Neural cell (in vitro differentiated cells): ENCODE results near the gene SHPK. TPM values are rescaled to one million over a fixed set of nuclear protein-coding genes. Genes with fewer than 3 reads are reported as not detected.

Source experiments
- H2AFZ ChIP-seq: fragments of 200-600, 300-800 bp; sonication (generic), shearing (Covaris generic); 2 replicates; pipeline ENCODE4 v1.6.0; 2014; ENCODE audit warnings: low read depth, mild to moderate bottlenecking, antibody characterized with exemption, low read length, moderate library complexity
- H3F3A ChIP-seq: fragments of 200-600 bp; shearing (Covaris generic); 2 replicates; pipeline ENCODE4 v1.6.1; 2016; ENCODE audit warnings: mild to moderate bottlenecking, moderate library complexity, mixed read lengths, antibody characterized with exemption, low read length; ENCODE audit not compliant: insufficient read depth, poor library complexity, severe bottlenecking
- H3K27ac ChIP-seq: fragments of 200-600, 300-800 bp; sonication (generic), shearing (Covaris generic); 2 replicates; pipeline ENCODE4 v1.5.1; 2014; ENCODE audit warnings: mild to moderate bottlenecking, low read length, moderate library complexity
- H3K27me3 ChIP-seq: fragments of 300-800, 200-600 bp; sonication (generic), shearing (Covaris generic); 2 replicates; pipeline ENCODE4 v1.6.0; 2014; ENCODE audit warnings: mild to moderate bottlenecking, low read depth, low read length, moderate library complexity; ENCODE audit not compliant: insufficient read depth
- H3K36me3 ChIP-seq: fragments of 300-800, 200-600 bp; sonication (generic), shearing (Covaris generic); 2 replicates; pipeline ENCODE4 v1.5.1; 2014; ENCODE audit warnings: mild to moderate bottlenecking, antibody characterized with exemption, low read length, moderate library complexity; ENCODE audit not compliant: insufficient read depth
- H3K4me2 ChIP-seq: fragments of 300-800, 200-600 bp; sonication (generic), shearing (Covaris generic); 2 replicates; pipeline ENCODE4 v1.6.0; 2014; ENCODE audit warnings: mild to moderate bottlenecking, low read length
- H3K4me3 ChIP-seq: fragments of 300-800, 200-600 bp; sonication (generic), shearing (Covaris generic); 2 replicates; pipeline ENCODE4 v1.5.1; 2014; ENCODE audit warnings: mild to moderate bottlenecking, low read length, moderate library complexity
- H3K79me2 ChIP-seq: fragments of 200-600 bp; shearing (Covaris generic); replicated peaks from 2 replicates; pipeline ENCODE4 v1.6.0; 2014; ENCODE audit warnings: mild to moderate bottlenecking, low read length, moderate library complexity; ENCODE audit not compliant: insufficient read depth
- H3K9ac ChIP-seq: fragments of 300-800, 200-600 bp; sonication (generic), shearing (Covaris generic); 2 replicates; pipeline ENCODE4 v1.6.1; 2016; ENCODE audit warnings: mild to moderate bottlenecking, low read length, mixed read lengths
- H3K9me2 ChIP-seq: fragments of 200-600 bp; shearing (Covaris generic); 2 replicates; pipeline ENCODE4 v1.6.1; 2016; ENCODE audit warnings: mild to moderate bottlenecking, low read length, mixed read lengths; ENCODE audit not compliant: insufficient read depth
- H3K9me3 ChIP-seq: fragments of 200-600, 300-800 bp; sonication (generic), shearing (Covaris generic); 2 replicates; pipeline ENCODE4 v1.6.1; 2016; ENCODE audit warnings: mild to moderate bottlenecking, mixed run types, low read length, moderate library complexity, mixed read lengths
- H4K20me1 ChIP-seq: fragments of 200-600 bp; shearing (Covaris generic); 2 replicates; pipeline ENCODE4 v1.6.1; 2016; ENCODE audit warnings: mild to moderate bottlenecking, mixed run types; ENCODE audit not compliant: insufficient read depth
- EP300 ChIP-seq: fragments of 450-650 bp; conservative IDR thresholded peaks from 2 replicates; pipeline ENCODE4 v1.6.1; 2014; ENCODE audit warnings: antibody characterized with exemption, mild to moderate bottlenecking, moderate library complexity; ENCODE audit not compliant: poor library complexity, severe bottlenecking
- EZH2 ChIP-seq: fragments of 200-600, 300-800 bp; shearing (Covaris generic), sonication (generic); IDR thresholded peaks from 2 replicates; pipeline ENCODE4 v1.6.1; 2014; ENCODE audit warnings: antibody characterized with exemption, low read length, borderline replicate concordance, mild to moderate bottlenecking; ENCODE audit not compliant: insufficient read depth, poor library complexity, severe bottlenecking
- MXI1 ChIP-seq: fragments of 450-650 bp; conservative IDR thresholded peaks from 2 replicates; pipeline ENCODE4 v1.6.1; 2014; ENCODE audit warnings: antibody characterized with exemption, mild to moderate bottlenecking; ENCODE audit not compliant: poor library complexity, severe bottlenecking
- POLR2AphosphoS5 ChIP-seq: IDR thresholded peaks from 2 replicates; pipeline ENCODE4 v1.6.1; 2012
- RAD21 ChIP-seq: fragments of 450-650 bp; conservative IDR thresholded peaks from 2 replicates; pipeline ENCODE4 v1.6.1; 2014; ENCODE audit warnings: antibody characterized with exemption, mild to moderate bottlenecking, moderate library complexity
- SMC3 ChIP-seq: fragments of 450-650 bp; conservative IDR thresholded peaks from 2 replicates; pipeline ENCODE4 v1.6.1; 2014; ENCODE audit warnings: antibody characterized with exemption, mild to moderate bottlenecking, moderate library complexity; ENCODE audit not compliant: poor library complexity
- TAF1 ChIP-seq: IDR thresholded peaks from 2 replicates; pipeline ENCODE4 v1.6.1; 2012; ENCODE audit warnings: low read depth
- polyA plus RNA-seq: library from polyadenylated mRNA; depleted of rRNA; stranded (reverse); fragments of >200 nt; gene quantifications from 2 replicates; pipeline ENCODE4 v1.2.3, GENCODE V29; 2014
- TF ChIP-seq, protein P1 (sequence below): fragments of 450-650 bp; IDR thresholded peaks from 2 replicates; pipeline ENCODE4 v1.5.1; 2014; ENCODE audit warnings: antibody characterized with exemption, mild to moderate bottlenecking, moderate library complexity; ENCODE audit not compliant: poor library complexity, severe bottlenecking
- TF ChIP-seq, protein P2 (sequence below): IDR thresholded peaks from 2 replicates; pipeline ENCODE4 v1.6.1; 2012; ENCODE audit warnings: borderline replicate concordance

SHPK gene
- polyA plus RNA-seq, 1 donor from 2014 or later: 14.3 TPM

DNA sequence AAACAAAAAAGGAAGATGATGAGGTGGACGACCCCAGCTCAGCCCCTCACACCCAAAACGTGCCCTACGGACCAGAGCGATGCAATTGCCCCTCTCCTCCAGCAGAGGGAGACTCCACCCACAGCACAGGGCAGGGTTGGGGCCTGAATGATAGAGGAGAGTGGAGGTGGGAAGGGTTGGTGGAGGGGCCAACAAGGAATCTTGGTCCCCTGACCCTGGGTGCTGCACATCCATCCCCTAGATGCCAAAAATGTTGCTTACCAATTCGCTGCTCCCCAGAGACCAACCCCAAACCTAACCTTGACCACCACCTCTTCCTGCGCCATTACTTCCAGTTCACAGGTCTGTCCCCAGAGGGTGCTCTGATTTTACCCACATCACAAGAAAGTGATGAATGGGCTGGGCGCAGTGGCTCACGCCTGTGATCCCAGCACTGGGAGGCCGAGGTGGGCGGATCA lies 47.0 kb upstream of the SHPK start:
- no peaks in the 10 kb centered on the region for H3K36me3 ChIP-seq
- H2AFZ ChIP-seq: no peak overlapping the region
- no peaks in the 10 kb centered on the region for H3K79me2 ChIP-seq
- no peaks in the 10 kb centered on the region for H3K9me3 ChIP-seq
- no peak for TF ChIP-seq SMC3
- TF ChIP-seq EZH2: no peak
- TF ChIP-seq, protein P1, sequence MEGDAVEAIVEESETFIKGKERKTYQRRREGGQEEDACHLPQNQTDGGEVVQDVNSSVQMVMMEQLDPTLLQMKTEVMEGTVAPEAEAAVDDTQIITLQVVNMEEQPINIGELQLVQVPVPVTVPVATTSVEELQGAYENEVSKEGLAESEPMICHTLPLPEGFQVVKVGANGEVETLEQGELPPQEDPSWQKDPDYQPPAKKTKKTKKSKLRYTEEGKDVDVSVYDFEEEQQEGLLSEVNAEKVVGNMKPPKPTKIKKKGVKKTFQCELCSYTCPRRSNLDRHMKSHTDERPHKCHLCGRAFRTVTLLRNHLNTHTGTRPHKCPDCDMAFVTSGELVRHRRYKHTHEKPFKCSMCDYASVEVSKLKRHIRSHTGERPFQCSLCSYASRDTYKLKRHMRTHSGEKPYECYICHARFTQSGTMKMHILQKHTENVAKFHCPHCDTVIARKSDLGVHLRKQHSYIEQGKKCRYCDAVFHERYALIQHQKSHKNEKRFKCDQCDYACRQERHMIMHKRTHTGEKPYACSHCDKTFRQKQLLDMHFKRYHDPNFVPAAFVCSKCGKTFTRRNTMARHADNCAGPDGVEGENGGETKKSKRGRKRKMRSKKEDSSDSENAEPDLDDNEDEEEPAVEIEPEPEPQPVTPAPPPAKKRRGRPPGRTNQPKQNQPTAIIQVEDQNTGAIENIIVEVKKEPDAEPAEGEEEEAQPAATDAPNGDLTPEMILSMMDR: no peak
- no peak for TF ChIP-seq MXI1
- no peak for TF ChIP-seq POLR2AphosphoS5
- TF ChIP-seq, protein P2, sequence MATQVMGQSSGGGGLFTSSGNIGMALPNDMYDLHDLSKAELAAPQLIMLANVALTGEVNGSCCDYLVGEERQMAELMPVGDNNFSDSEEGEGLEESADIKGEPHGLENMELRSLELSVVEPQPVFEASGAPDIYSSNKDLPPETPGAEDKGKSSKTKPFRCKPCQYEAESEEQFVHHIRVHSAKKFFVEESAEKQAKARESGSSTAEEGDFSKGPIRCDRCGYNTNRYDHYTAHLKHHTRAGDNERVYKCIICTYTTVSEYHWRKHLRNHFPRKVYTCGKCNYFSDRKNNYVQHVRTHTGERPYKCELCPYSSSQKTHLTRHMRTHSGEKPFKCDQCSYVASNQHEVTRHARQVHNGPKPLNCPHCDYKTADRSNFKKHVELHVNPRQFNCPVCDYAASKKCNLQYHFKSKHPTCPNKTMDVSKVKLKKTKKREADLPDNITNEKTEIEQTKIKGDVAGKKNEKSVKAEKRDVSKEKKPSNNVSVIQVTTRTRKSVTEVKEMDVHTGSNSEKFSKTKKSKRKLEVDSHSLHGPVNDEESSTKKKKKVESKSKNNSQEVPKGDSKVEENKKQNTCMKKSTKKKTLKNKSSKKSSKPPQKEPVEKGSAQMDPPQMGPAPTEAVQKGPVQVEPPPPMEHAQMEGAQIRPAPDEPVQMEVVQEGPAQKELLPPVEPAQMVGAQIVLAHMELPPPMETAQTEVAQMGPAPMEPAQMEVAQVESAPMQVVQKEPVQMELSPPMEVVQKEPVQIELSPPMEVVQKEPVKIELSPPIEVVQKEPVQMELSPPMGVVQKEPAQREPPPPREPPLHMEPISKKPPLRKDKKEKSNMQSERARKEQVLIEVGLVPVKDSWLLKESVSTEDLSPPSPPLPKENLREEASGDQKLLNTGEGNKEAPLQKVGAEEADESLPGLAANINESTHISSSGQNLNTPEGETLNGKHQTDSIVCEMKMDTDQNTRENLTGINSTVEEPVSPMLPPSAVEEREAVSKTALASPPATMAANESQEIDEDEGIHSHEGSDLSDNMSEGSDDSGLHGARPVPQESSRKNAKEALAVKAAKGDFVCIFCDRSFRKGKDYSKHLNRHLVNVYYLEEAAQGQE: no peak
- no peak for TF ChIP-seq RAD21
- no peak for TF ChIP-seq TAF1
- TF ChIP-seq EP300: no peak
- H3K9ac ChIP-seq: no peak overlapping the region
- no peak overlapping the region for H3K4me2 ChIP-seq
- no peak overlapping the region for H3K4me3 ChIP-seq
- H3K27ac ChIP-seq: no peak overlapping the region
- H3K27me3 ChIP-seq: no peaks in the 10 kb centered on the region
- H3F3A ChIP-seq: no peaks in the 10 kb centered on the region
- H3K9me2 ChIP-seq: no peaks in the 10 kb centered on the region
- H4K20me1 ChIP-seq: no peaks in the 10 kb centered on the region

DNA sequence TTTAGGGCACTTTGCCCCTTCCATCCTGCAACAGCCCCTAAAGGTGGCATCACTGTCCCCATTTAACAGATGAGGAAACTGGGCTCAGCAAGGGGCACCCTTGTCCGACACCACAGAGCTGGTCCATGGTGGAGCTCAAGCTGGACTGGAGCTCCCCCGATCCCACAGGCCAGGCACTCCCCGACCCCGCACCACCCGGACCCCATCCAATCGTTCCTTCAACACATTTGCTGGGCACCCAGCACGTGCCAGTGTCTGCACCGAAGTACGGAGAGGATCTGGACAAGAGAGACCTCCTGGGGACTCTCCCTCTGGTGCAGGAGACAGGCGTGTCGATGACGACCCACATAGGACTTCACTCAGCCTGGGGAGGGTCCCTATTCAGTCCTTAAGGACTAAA lies 46.0 kb upstream of the SHPK start:
- H3F3A ChIP-seq: no peaks in the 10 kb centered on the region
- no peak for TF ChIP-seq EZH2

DNA sequence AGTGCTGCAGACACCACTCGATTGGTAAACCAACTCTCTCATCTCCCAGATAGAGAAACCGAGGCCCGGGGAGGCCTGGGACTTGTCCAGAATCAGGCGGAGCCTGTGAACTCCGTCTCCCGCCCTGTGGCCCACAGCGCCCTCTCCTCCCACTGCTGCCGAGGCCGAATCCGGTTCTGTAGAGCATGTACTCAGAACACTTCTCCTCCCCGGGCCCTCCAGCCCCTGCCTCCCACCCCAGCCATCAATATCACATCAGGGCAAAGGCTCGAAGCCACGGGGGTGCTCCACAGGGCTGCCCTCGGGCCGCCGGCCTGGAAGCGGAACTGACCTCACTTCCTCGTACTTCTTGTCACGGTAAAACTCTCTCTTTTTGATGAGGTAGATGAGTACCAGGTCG lies 45.5 kb upstream of the SHPK start:
- Histone ChIP-seq H4K20me1 (no peaks in the 10 kb centered on the region), H3K9me3 (no peaks in the 10 kb centered on the region), H3K9ac (no peak overlapping the region), H3K27ac (no peak overlapping the region), H3K4me3 (no peak overlapping the region), H3K36me3 (no peaks in the 10 kb centered on the region), H3K27me3 (no peaks in the 10 kb centered on the region), H3K79me2 (no peaks in the 10 kb centered on the region), H2AFZ (no peak overlapping the region), H3F3A (no peaks in the 10 kb centered on the region), H3K4me2 (no peak overlapping the region), H3K9me2 (no peaks in the 10 kb centered on the region)
- TF ChIP-seq EZH2 (no peak), POLR2AphosphoS5 (no peak), RAD21 (no peak), SMC3 (no peak), MXI1 (no peak), EP300 (no peak), TAF1 (no peak)
- TF ChIP-seq, protein P1: no peak
- TF ChIP-seq, protein P2: no peak

More for the DNA sequence above, 46.0 kb upstream of the SHPK start:
- Histone ChIP-seq H3K27me3 (no peaks in the 10 kb centered on the region), H3K9me3 (no peaks in the 10 kb centered on the region), H3K36me3 (no peaks in the 10 kb centered on the region), H2AFZ (no peak overlapping the region), H3K4me2 (no peak overlapping the region), H3K79me2 (no peaks in the 10 kb centered on the region), H3K9me2 (no peaks in the 10 kb centered on the region), H3K4me3 (no peak overlapping the region), H4K20me1 (no peaks in the 10 kb centered on the region), H3K9ac (no peak overlapping the region), H3K27ac (no peak overlapping the region)
